Astrocyte of the spinal cord (primary cell): ENCODE measurements around the gene DBNDD1.
"Not testable (repeated sequence)": the region's sequence is repeated elsewhere in the genome, so short reads cannot be mapped to it uniquely, and the experiment has no call there.

Experiments used
- DNase-seq: peaks from one replicate; pipeline ENCODE4 v3.0.0; 2011; ENCODE audit warnings: low read depth, low spot score
- H3K4me3 ChIP-seq: 2 replicates; pipeline ENCODE4 v1.5.1; 2011; ENCODE audit warnings: low read depth, mild to moderate bottlenecking, low read length, moderate library complexity
- in situ Hi-C: cut with HindIII; loops from 2 replicates; pipeline ENCODE4 v1.10.0; 2017; ENCODE audit warnings: low sequenced_read_pairs
- TF ChIP-seq, protein P1 (sequence below): IDR thresholded peaks from 2 replicates; pipeline ENCODE4 v1.5.1; 2012; ENCODE audit warnings: low read depth, mild to moderate bottlenecking, low read length, inconsistent platforms

DBNDD1 gene

GRCh38 chr16:89971495-89972243, 47.6 kb downstream of the DBNDD1 start:
- peak overlapping the region; percentile 96 for H3K4me3 ChIP-seq
- peak; percentile 3 for DNase-seq
- in situ Hi-C loops, result no loop called here
- TF ChIP-seq, protein P1, sequence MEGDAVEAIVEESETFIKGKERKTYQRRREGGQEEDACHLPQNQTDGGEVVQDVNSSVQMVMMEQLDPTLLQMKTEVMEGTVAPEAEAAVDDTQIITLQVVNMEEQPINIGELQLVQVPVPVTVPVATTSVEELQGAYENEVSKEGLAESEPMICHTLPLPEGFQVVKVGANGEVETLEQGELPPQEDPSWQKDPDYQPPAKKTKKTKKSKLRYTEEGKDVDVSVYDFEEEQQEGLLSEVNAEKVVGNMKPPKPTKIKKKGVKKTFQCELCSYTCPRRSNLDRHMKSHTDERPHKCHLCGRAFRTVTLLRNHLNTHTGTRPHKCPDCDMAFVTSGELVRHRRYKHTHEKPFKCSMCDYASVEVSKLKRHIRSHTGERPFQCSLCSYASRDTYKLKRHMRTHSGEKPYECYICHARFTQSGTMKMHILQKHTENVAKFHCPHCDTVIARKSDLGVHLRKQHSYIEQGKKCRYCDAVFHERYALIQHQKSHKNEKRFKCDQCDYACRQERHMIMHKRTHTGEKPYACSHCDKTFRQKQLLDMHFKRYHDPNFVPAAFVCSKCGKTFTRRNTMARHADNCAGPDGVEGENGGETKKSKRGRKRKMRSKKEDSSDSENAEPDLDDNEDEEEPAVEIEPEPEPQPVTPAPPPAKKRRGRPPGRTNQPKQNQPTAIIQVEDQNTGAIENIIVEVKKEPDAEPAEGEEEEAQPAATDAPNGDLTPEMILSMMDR, result no peak

DNA sequence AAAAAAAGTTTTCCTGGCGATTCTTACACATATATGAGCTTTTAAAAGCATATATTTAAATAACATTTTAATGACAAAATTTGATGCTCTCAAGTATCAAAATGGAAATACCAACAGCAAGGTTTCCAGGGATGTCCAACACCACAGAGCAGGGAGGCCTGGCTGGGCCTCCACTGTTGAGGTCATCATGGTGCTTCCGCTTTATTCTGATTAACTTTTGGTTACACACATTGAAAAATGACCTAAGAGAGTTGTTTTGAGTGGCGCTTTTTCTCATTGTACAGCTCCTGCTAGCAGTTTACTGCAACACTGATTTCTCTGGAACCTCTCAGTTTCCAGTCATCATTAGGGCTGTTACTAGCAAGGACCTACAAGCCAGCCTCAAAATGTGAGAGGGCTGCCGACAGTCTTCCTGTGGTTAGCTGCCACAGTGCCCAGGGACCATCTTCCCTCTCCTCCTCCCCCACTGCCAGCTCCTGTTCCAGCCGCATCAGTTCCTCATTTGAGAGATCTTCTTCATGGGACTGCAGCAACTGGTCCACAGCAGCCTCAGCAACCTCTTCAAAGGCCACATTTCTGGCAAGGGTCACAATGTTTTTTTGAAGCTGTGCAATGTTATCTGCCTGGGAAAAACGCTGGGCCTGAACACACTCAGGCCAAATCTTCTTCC, 49.4 kb downstream of the DBNDD1 start:
- TF ChIP-seq, protein P1, result no peak
- DNase-seq, result no peak
- in situ Hi-C loops, result no loop called here
- H3K4me3 ChIP-seq, result no peak overlapping the region

DNA sequence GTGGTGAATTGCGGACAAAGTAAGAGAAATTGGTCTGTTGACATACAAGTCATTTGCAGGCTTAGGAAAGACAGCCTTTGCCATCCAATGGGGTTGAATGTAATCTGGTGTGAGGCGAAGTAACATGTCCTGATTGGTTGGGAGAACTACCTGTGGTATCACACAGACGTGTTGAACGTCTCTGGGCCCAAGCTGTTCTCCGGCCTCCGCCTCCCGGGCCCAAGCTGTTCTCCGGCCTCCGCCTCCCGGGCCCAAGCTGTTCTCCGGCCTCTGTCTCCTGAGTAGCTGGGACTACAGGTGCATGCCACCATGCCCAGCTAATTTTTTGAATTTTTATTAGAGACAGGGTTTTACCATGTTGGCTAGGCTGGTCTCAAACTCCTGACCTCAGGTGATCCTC, 51.2 kb downstream of the DBNDD1 start:
- in situ Hi-C loops, DNase-seq, H3K4me3 ChIP-seq: not testable (repeated sequence)

DNA sequence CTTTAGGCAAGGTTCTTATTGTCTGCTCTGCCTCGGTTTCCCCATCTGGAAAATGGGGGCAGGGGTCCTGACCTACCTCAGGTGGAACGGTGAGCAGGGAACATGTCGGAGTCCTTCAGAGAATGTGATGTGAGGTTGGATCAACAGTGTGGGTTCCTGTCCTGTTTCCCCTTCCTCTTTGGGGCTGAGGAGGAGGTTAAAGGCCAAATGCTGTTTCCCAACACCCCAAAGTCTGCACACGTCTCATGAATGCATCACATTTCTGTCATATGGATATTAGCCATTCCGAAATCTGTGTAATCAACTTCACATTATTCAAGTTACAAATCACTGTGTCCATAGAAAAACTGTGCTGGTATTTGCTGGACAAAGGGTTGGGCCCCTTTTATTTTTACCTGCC, 51.8 kb downstream of the DBNDD1 start:
- DNase-seq, in situ Hi-C loops, H3K4me3 ChIP-seq: not testable (repeated sequence)

DNA sequence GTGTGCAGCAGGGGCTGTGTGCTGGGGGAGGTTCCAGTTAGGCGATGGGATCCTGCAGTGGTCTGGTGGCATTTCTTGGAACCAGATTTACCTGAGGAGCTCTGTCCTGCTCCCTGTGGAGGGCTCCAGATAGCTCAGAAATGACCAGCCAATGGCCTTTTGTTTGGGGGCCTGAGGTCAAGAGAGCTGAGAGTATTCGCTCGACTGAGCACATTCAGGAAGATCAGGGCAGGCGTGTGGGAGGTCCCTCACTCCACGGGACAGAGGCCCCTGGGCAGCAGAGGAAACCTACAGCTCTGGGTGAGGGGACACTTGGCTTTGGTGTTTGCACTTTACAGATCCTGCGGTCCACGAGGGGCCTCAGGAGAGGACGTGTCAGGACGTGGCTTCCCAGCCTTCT, 52.5 kb downstream of the DBNDD1 start:
- TF ChIP-seq, protein P1, result no peak
- DNase-seq, result no peak
- in situ Hi-C loops, result no loop called here
- H3K4me3 ChIP-seq, result no peak overlapping the region

DNA sequence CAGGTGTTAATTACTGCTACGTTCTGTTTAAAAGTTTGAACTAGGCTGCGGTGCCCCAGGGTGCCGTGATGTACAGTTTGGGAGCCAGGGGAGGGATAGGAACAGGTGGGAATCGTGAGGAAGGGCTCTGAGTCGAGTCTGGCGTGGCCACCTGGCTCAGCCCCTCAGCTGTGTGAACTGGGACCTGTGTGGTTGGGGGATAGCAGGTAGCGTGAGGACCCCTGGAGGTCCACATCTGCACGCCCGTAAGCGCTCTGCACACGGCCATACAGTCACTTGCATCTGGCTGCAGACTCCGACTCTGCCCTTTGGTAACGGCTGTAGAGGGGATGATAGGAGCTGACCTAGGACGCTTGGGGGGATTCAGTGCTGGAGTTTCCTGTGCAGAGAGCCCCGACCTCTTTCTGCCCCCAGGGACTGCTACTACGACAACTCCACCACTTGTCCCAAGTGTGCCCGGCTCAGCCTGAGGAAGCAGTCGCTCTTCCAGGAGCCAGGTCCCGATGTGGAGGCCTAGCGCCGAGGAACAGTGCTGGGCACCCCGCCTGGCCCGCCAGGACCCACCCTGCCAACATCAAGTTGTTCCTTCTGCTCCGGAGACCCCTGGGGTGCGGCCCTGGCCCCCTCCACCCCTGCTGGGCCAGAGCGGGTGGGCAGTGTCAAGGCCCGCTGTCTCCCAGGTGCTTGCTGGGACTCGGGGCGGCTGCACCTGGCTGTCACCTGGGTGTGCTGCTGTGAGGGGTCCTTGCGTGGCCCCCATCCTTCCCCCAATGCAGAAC, 53.6 kb downstream of the DBNDD1 start:
- in situ Hi-C loops, result no loop called here
- H3K4me3 ChIP-seq, result no peak overlapping the region
- TF ChIP-seq, protein P1, result no peak
- no peak for DNase-seq

DNA sequence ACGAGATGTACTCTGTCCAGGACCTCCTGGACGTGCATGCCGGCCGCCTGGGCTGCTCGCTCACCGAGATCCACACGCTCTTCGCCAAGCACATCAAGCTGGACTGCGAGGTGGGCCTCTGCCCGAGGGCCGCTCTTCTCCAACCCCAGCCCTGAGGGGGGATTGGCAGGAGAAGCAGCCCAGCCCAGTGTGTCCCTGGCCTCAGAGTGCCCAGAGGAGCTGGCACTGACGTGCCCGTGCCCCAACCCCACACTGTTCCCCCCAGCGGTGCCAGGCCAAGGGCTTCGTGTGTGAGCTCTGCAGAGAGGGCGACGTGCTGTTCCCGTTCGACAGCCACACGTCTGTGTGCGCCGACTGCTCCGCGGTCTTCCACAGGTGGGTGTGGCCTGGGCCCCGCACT, 55.1 kb downstream of the DBNDD1 start:
- in situ Hi-C loops, result no loop called here
- TF ChIP-seq, protein P1, result no peak
- no peak overlapping the region for H3K4me3 ChIP-seq
- DNase-seq, result no peak
